HG03066 (cell line): ENCODE results near the gene PAM.

Source experiments
- ATAC-seq: cut with Tn5 transposase; IDR thresholded peaks from one replicate; pipeline ENCODE4 v1.9.1; 2021; ENCODE audit warnings: low read depth; ENCODE audit not compliant: unreplicated experiment

Gene PAM

GRCh38 chr5:102853680-102854079 lies 98.6 kb downstream of the PAM start:
- no peak for ATAC-seq

GRCh38 chr5:102855681-102856388 lies 100.7 kb downstream of the PAM start:
- ATAC-seq = no peak

GRCh38 chr5:102856389-102856777 lies 101.3 kb downstream of the PAM start:
- ATAC-seq = no peak

GRCh38 chr5:102857076-102857818 lies 102.1 kb downstream of the PAM start:
- ATAC-seq = no peak

GRCh38 chr5:102858221-102858620 lies 103.1 kb downstream of the PAM start:
- no peak for ATAC-seq

- no peak for ATAC-seq
These were observed 103.7 kb downstream of the PAM start for GRCh38 chr5:102858808-102859207.

- ATAC-seq = no peak
These were observed 104.9 kb downstream of the PAM start for GRCh38 chr5:102860035-102860434.

GRCh38 chr5:102863058-102863457 lies 108.0 kb downstream of the PAM start:
- ATAC-seq = no peak

GRCh38 chr5:102863764-102864560 lies 108.9 kb downstream of the PAM start:
- no peak for ATAC-seq

GRCh38 chr5:102865171-102865509 lies 110.0 kb downstream of the PAM start:
- ATAC-seq = no peak

- ATAC-seq = peak; percentile 76
These were observed 110.6 kb downstream of the PAM start for GRCh38 chr5:102865510-102866236.

- peak; percentile 14 for ATAC-seq
These were observed 111.1 kb downstream of the PAM start for GRCh38 chr5:102866237-102866600.

GRCh38 chr5:102867992-102868662 lies 113.0 kb downstream of the PAM start:
- ATAC-seq = no peak

GRCh38 chr5:102869230-102869629 lies 114.1 kb downstream of the PAM start:
- ATAC-seq = no peak

- ATAC-seq = no peak
These were observed 118.4 kb downstream of the PAM start for GRCh38 chr5:102873379-102873932.

- ATAC-seq = no peak
These were observed 118.9 kb downstream of the PAM start for GRCh38 chr5:102874054-102874453.

GRCh38 chr5:102875721-102876123 lies 120.6 kb downstream of the PAM start:
- no peak for ATAC-seq

- ATAC-seq = no peak
These were observed 121.5 kb downstream of the PAM start for GRCh38 chr5:102876610-102877009.

- ATAC-seq = no peak
These were observed 124.6 kb downstream of the PAM start for GRCh38 chr5:102879741-102880140.

GRCh38 chr5:102886586-102886985 lies 131.5 kb downstream of the PAM start:
- no peak for ATAC-seq
